NCI-H774 (cell line): Measurements from ENCODE around the gene RNF44.

Experiments used
- DNase-seq: peaks from one replicate; lab custom pipeline; 2025; lab: John Stamatoyannopoulos, UW

Gene RNF44

GRCh38 chr5:176535664-176536131 lies 1.5 kb downstream of the RNF44 start:
- no peak for DNase-seq

GRCh38 chr5:176535101-176535663 lies 2.0 kb downstream of the RNF44 start:
- no peak for DNase-seq

DNA sequence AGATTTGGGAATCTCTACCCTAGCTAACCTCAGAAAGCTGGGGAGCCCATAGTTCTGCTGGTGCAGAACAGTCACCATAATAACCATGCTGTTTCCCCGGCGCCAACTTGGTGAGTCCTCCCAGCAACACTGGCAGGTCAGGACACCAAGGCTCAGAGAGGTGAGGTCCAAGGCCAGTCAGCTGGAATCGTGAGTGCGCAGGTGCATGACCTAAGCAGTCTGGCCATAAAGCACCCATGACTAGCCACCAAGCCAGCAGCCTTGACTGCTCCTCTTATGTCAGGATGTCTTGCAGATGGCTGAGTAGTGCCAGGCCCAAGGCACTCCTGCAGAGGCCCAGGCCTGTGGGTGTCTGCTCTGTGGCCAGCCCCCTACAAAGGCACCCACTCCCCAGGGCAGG lies 2.6 kb downstream of the RNF44 start:
- DNase-seq: no peak

DNA sequence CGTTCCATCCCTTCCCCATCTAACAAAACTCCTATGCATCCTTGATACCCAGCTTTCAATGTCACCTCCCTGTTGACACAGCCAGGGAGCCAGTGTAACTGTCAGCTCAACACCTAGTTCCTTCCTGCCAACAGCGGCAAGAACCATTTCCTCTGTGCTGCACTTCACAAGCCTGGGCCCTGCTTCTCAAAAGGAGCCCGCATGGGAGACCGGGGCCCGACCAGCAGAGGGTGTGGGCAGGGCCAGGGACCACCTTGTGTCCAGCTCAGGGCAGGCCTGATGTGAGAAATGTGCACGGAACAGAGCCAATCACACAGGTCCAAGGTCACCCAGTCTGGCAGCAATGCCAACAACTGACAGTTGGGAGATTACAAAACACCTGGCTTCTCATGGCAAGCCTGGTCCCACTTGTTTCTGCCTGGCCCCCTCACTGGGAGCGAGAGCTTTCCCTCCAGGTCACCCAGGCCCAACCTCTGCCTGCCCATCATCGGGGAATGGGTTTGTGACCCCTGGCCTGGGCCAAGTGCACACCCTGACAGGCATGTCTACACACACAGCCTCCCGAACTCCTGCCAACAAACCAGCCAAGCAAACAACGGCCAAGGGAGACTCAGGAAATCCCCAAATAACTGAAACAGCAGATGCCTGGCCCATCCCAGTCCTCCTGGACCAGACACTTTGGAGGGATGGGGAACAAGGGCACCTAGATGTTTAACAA lies 3.1 kb downstream of the RNF44 start:
- no peak for DNase-seq

GRCh38 chr5:176533390-176533789 lies 3.8 kb downstream of the RNF44 start:
- no peak for DNase-seq

- no peak for DNase-seq
Measured at GRCh38 chr5:176532795-176533194, 4.4 kb downstream of the RNF44 start.

DNA sequence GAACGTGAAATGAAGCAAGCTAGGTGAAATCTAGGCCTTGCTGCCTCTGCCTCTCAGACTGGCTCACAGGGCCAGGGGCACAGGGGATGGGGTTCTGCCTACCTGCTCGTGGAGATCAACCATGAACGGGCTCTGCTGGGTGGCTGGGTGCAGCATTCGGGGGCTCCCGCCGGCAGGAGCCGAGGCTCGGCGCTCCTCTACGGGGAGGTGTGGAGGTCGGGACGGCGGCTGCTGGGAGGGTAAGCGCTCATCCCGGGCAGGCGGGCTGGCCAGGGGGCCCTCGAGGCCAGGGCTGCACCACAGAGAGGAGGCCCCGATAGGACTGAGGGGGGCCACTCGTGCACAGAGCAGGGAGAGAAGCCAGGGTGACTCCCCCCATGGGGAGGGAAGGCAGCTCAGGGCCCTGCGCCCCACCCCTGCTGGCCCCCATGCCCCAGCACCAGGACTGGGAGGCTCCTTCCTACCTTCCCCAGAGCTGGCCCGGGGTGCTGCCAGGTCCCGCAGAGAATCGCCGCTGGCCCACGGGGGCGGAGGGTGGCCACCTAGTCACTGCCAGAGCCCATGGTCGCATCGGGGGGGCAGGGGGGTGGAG lies 5.2 kb downstream of the RNF44 start:
- DNase-seq: no peak

DNA sequence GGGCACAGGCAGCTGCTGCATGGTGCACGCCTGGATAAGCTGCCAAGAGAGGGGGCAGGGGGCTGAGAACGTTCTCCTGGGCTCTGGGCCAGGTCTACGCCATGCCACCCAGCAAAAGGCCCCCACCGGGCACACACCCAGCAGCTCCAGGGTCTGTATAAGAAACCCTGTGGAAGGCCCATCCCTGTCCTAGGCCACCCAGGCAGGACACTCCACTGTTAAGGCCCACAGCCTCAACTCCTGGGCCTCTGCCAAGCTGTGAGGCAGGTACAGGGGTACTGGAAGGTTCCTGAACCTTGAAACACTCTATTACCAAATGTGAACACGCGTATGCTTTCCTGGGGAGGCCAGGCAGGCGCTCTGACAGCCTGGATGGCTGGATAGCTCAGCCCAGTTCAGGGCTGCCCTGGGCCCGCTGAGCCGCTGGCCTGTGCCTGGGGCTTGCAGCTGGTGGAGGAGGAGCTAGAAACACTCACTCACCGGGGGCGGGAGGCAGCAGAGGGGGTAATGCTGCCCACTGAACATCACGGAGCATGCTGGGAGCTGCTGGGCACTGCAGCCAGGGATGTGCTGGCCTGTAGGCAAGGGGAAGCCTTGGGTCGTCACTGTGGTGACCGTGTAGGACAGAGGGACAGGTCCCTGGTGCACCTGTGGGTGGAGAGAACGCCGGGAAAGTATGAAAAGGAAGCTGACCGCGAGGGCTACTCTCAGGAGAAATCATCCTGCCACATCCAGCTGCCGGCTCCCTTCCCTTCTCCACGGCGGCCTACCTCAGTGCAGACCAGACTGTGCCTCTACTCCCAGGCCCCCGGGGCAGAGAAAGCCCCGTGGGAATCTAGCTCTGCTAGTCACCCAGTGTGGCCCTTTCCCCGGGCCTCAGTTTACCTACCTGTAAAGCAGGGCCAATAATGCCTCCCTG lies 6.0 kb downstream of the RNF44 start:
- no peak for DNase-seq

GRCh38 chr5:176530393-176530982 lies 6.7 kb downstream of the RNF44 start:
- DNase-seq: no peak

DNA sequence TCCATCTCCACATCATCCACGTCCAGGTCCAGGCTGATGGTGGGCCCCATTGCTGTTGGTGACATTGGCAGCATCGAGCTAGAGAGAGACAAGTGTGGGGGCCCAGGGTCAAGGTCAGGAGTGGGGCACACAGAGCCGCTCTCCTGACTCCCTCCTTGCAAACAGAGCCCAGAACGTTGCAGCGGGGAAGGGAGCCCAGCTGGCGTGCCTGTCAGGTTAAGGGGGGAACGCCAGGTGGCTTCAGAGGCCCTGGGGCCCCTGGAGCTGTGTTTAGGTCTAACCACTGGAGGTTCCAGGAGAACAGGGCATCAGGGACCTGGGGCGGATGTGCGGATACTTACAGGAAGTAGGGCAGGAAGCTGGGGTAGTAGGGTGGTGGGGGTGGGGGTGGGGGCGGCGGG lies 7.5 kb downstream of the RNF44 start:
- DNase-seq: no peak

GRCh38 chr5:176529116-176529740 lies 8.0 kb downstream of the RNF44 start:
- no peak for DNase-seq

DNA sequence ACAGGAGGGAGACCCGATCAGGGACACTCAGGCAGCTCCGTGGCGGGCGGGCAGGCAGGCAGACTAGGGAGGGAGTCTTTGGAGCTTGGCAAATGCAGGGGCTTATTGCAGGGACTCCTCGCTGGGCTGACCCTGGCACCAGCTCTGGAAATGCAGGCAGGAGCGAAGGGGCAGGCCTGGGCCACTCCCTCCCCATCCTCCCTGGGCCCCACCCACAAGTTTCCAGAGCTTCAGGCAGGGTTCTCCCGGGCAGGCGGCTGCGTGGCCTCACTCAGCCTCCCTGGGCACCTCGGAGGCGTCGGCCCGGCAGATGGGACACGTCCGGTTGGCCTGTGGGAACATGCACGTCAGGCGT lies 8.5 kb downstream of the RNF44 start:
- DNase-seq: no peak

- DNase-seq: no peak
Measured at GRCh38 chr5:176528301-176528700, 8.9 kb downstream of the RNF44 start.

DNA sequence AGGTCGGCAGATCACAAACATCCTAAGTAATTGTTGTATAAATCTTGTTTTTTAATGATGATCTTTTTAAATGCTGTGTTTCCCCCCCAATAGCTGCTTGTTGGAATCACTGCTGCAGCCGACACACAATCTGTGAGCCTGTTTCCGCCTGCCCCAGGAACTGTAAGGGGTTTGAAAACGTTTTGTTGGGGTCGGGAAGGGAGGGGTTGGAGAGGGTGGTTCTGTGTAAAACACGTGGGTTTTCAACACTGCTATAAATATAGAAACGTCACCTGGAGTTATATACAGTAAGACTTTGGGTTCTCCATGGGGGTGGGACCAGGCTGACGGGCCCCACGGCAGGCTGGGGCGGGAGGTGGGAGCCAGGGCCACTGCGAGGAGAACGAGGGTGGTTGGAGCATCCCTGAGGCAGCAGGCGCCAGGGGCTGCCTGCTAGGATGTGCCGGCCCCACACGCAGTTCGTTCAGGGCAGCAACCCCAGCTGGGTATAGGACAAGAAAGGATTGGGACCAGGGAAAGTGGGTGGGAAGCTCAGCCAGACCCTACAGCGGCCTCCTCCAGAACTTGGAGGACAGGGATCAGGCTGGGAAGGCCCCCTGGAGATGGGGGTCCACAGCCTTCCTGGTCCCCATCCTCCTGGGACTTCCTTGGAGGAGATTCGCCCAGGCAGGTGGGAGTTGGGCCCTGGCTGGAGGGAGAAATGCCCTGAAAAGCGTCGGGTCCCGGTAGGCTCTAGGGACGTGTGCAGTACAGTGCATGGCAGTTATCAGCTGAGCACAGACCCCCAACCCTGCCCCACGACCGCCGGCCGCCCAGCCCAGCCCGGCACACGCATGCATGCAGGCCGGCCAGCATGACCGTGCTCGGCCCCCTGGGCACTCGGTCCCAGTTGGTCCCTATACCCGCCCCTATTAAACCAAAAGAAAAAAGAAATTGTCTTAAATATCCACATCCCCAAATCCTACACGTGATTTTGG lies 9.7 kb downstream of the RNF44 start:
- no peak for DNase-seq

DNA sequence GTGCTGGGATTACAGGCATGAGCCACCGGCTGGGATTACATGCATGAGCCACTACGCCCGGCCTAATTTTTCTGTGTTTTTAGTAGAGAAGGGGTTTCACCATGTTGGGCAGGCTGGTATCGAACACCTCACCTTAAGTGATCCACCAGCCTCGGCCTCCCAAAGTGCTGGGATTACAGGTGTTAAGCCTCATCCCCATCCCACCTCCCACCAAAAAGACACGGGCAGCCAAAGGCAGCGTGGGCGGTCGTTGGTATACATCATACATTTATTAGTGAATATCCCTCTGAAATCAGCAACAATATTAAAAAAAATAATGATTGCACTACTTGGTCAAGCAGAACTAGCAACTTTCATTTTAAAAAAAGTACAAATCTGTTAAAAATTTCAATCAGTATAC lies 10.7 kb downstream of the RNF44 start:
- DNase-seq: no peak

GRCh38 chr5:176525677-176526076 lies 11.5 kb downstream of the RNF44 start:
- DNase-seq: no peak

- DNase-seq: no peak
Measured at GRCh38 chr5:176524987-176525386, 12.2 kb downstream of the RNF44 start.

DNA sequence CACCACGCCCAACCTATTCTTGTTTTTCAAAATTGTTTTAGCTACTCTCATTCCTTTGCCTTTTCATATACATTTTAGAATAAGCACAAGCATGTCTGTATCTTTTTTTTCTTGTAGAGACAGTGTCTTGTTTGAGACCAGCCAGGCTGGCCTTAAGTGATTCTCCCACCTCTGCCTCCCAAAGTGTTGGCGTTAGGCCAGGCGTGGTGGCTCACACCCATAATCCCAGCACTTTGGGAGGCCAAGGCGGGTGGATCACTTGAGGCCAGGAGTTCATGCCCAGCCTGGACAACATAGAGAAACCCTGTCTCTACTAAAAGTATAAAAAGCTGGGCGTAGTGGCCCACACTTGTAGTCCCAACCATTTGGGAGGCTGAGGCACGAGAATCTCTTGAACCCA lies 13.1 kb downstream of the RNF44 start:
- no peak for DNase-seq

DNA sequence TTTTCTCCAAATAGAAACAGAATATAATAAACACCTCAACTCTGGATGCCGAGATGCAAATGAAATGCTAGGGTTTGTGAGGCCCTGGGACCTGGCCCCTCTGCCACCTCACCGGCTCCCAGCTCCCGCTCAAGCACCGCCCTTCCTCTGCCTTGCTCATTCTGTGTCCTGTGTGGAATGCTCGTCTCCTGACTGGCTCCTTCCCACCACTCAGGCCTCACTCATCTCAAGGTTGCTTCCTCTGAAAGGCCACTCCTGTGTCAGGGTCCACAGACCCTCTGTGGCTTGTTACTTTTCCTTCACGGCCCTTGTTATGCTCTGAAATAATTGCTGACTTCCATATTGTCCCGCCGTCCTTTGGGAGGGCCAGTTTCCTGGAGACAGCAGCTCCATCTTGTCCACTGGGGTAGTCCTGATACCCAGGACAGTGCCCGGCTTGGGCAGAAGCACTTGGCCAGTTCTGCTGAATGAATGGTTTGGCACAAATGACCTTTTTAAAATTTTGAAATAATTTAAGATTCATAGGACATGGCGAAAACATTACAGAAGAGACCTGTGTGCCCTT lies 15.4 kb downstream of the RNF44 start:
- no peak for DNase-seq

DNA sequence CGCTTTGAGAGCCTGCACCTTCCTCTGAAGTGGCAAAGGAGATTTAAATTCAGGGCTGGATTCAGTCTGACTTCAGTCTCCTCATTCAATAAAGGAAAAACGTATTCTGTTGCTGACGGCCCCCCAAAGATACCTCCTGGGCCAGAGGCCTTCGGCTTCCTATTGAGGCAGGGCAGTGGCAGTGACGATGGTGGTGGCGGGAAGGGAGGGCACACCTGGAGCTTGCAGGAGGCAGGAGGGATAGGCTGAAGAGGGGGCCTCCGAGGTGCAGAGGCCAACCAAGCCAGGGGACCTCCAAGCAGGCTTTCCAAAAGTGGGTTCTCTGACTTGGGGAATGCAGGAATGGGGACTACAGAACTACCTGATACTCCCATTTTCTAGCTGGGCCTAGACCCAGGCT lies 15.9 kb downstream of the RNF44 start:
- DNase-seq: no peak
